Measurements from ENCODE around the gene C1orf174.

DNA sequence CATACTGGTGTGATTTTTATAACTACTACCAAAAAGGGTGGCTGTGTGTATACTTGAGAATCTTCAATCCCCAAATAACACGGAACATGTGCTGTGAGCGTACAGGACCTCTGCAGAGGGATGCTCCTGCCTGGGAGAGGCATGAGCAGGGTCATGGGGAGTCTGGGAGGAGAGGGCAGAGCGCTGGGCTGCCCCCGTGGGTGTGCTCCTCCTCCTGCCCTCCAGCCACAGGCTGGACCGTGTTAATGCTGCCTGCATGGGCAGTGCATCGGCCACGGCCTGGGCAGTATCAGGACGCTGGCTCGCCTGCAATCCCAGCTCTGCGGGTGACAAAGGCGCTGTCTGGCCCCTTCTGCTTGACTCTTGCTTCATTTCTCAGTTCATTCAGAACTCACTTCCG is 49.2 kb downstream of the C1orf174 start:
- TF ChIP-seq POLR2A (IDR thresholded peaks at IDR 0.05; ENCODE audit: low read depth, low read length) (no peak), POLR2AphosphoS5 (IDR thresholded peaks at IDR 0.05; ENCODE audit: low read depth, low read length) (no peak), TAF1 (IDR thresholded peaks at IDR 0.05; ENCODE audit: low read depth, low read length) (no peak), SPI1 (IDR thresholded peaks at IDR 0.05; ENCODE audit: low read depth, low read length) (no peak)
